GM23338 (cell line): ENCODE results near the gene DNASE2. TPM values are rescaled to one million over a fixed set of nuclear protein-coding genes. Genes with fewer than 3 reads are reported as not detected.

Experiments
- ATAC-seq: fragments of 200-7000 bp; cut with Tn5 transposase; 3 replicates; pipeline ENCODE4 v1.9.1; 2020
- DNase-seq: peaks from one replicate; pipeline ENCODE4 v3.0.0-alpha.2; 2015; ENCODE audit warnings: low spot score
- H2AFZ ChIP-seq: fragments of 200-600 bp; sonication (generic); 2 replicates; pipeline ENCODE4 v1.8.0; 2016; ENCODE audit warnings: antibody characterized with exemption, mild to moderate bottlenecking, moderate library complexity
- H3F3A ChIP-seq: fragments of 200-600 bp; sonication (generic); replicated peaks from 2 replicates; pipeline ENCODE4 v1.8.0; 2017; ENCODE audit warnings: antibody characterized with exemption, mixed run types, low read depth
- H3K27ac ChIP-seq: fragments of 200-600 bp; sonication (generic); 2 replicates; pipeline ENCODE4 v1.6.1; 2016; ENCODE audit warnings: low read depth
- H3K27me3 ChIP-seq: fragments of 200-600 bp; sonication (generic); 2 replicates; pipeline ENCODE4 v1.8.0; 2016; ENCODE audit warnings: mild to moderate bottlenecking, mixed run types, moderate library complexity; ENCODE audit not compliant: insufficient read depth
- H3K36me3 ChIP-seq: fragments of 200-600 bp; sonication (generic); 2 replicates; pipeline ENCODE4 v1.8.0; 2016; ENCODE audit warnings: mild to moderate bottlenecking; ENCODE audit not compliant: insufficient read depth
- H3K4me1 ChIP-seq: fragments of 200-600 bp; sonication (generic); 2 replicates; pipeline ENCODE4 v1.8.0; 2016; ENCODE audit warnings: mild to moderate bottlenecking, moderate library complexity; ENCODE audit not compliant: insufficient read depth
- H3K4me2 ChIP-seq: fragments of 200-600 bp; sonication (generic); 2 replicates; pipeline ENCODE4 v1.7.1; 2017; ENCODE audit warnings: mixed run types
- H3K4me3 ChIP-seq: fragments of 200-600 bp; sonication (generic); 2 replicates; pipeline ENCODE4 v1.6.1; 2016; ENCODE audit warnings: mixed run types
- H3K79me2 ChIP-seq: fragments of 200-600 bp; sonication (generic); replicated peaks from 2 replicates; pipeline ENCODE4 v1.8.0; 2017; ENCODE audit warnings: mild to moderate bottlenecking; ENCODE audit not compliant: insufficient read depth
- H3K9me2 ChIP-seq: fragments of 200-600 bp; sonication (generic); 2 replicates; pipeline ENCODE4 v1.8.0; 2017; ENCODE audit not compliant: insufficient read depth
- H4K20me1 ChIP-seq: fragments of 200-600 bp; sonication (generic); replicated peaks from 2 replicates; pipeline ENCODE4 v1.8.0; 2017; ENCODE audit warnings: mild to moderate bottlenecking; ENCODE audit not compliant: insufficient read depth
- H3K27ac Mint-ChIP-seq: 2 replicates; pipeline ENCODE4 v1.8.0; 2020; ENCODE audit warnings: inconsistent platforms, mild to moderate bottlenecking, moderate library complexity, mixed read lengths
- H3K27me3 Mint-ChIP-seq: 3 replicates; pipeline ENCODE4 v1.8.0; 2022; ENCODE audit warnings: low read depth, mild to moderate bottlenecking, moderate library complexity, mixed read lengths, inconsistent platforms; ENCODE audit not compliant: insufficient read depth, poor library complexity
- H3K36me3 Mint-ChIP-seq: 3 replicates; pipeline ENCODE4 v1.8.0; 2021; ENCODE audit warnings: low read depth, mild to moderate bottlenecking, inconsistent platforms, moderate library complexity, mixed read lengths
- H3K4me1 Mint-ChIP-seq: 3 replicates; pipeline ENCODE4 v1.8.0; 2020; ENCODE audit warnings: mild to moderate bottlenecking, inconsistent platforms, mixed read lengths
- H3K4me3 Mint-ChIP-seq: 3 replicates; pipeline ENCODE4 v1.8.0; 2021; ENCODE audit warnings: moderate library complexity, mild to moderate bottlenecking, inconsistent platforms, mixed read lengths
- H3K9me3 Mint-ChIP-seq: 3 replicates; pipeline ENCODE4 v1.8.0; 2020; ENCODE audit warnings: moderate library complexity, mild to moderate bottlenecking, inconsistent platforms, mixed read lengths
- CREB1 ChIP-seq: fragments of 250-450 bp; sonication (Bioruptor Pico); IDR thresholded peaks from 2 replicates; pipeline ENCODE4 v1.5.0; 2020; ENCODE audit warnings: low read depth, mild to moderate bottlenecking, moderate library complexity
- ETS1 ChIP-seq: IDR thresholded peaks from 2 replicates; pipeline ENCODE4 v1.6.1; 2016; ENCODE audit warnings: antibody characterized with exemption
- EZH2 ChIP-seq: fragments of 200-600 bp; sonication (generic); IDR thresholded peaks from one replicate; pipeline ENCODE4 v1.8.0; 2017; ENCODE audit warnings: antibody characterized with exemption, mild to moderate bottlenecking, low read depth; ENCODE audit not compliant: unreplicated experiment
- EZH2phosphoT487 ChIP-seq: fragments of 200-600 bp; sonication (generic); IDR thresholded peaks from one replicate; pipeline ENCODE4 v1.8.1; 2018; ENCODE audit warnings: antibody characterized with exemption; ENCODE audit not compliant: unreplicated experiment
- JUNB ChIP-seq: IDR thresholded peaks from one replicate; pipeline ENCODE4 v1.6.1; 2016; ENCODE audit warnings: antibody characterized with exemption; ENCODE audit not compliant: unreplicated experiment
- NANOG ChIP-seq: IDR thresholded peaks from 2 replicates; pipeline ENCODE4 v1.6.1; 2016; ENCODE audit warnings: antibody characterized with exemption, borderline replicate concordance
- POLR2AphosphoS5 ChIP-seq: IDR thresholded peaks from 2 replicates; pipeline ENCODE4 v1.6.1; 2016; ENCODE audit warnings: antibody characterized with exemption, low read depth
- REST ChIP-seq: IDR thresholded peaks from one replicate; pipeline ENCODE4 v1.6.1; 2018; ENCODE audit warnings: antibody characterized with exemption; ENCODE audit not compliant: unreplicated experiment
- STAT1 ChIP-seq: IDR thresholded peaks from one replicate; pipeline ENCODE4 v1.6.1; 2016; ENCODE audit warnings: antibody characterized with exemption; ENCODE audit not compliant: unreplicated experiment
- ZNF114 ChIP-seq: fragments of 250-450 bp; sonication (Bioruptor Pico); IDR thresholded peaks from 2 replicates; pipeline ENCODE4 v1.5.0; 2020; ENCODE audit warnings: mild to moderate bottlenecking, moderate library complexity
- ZNF331 ChIP-seq: fragments of 250-450 bp; sonication (Bioruptor Pico); IDR thresholded peaks from 2 replicates; pipeline ENCODE4 v1.5.0; 2020; ENCODE audit warnings: low read depth, mild to moderate bottlenecking, moderate library complexity
- ZNF462 ChIP-seq: fragments of 250-450 bp; sonication (Bioruptor Pico); IDR thresholded peaks from 2 replicates; pipeline ENCODE4 v1.5.0; 2020; ENCODE audit warnings: mild to moderate bottlenecking, moderate library complexity
- polyA plus RNA-seq: library from polyadenylated mRNA; unstranded; fragments of >200 nt; fragmentation: Nextera tagmentation; extraction: Ambion mirVana; gene quantifications from 2 replicates; pipeline ENCODE4 v1.2.1, GENCODE V29; 2016
- total RNA-seq: library from RNA; depleted of rRNA; stranded (reverse); fragments of >200 nt; shearing (Covaris generic); gene quantifications from 2 replicates; pipeline ENCODE4 v1.2.3, GENCODE V29; 2014

The DNASE2 gene
- total and polyA plus RNA-seq, 2 experiments from 2014 or later, result 17.4 to 35.0 TPM

GRCh38 chr19:12913851-12914690, 32.8 kb upstream of the DNASE2 start:
- Histone ChIP-seq H3K27ac (peak overlapping the region; percentile 79), H2AFZ (peak overlapping the region; percentile 54; the same call in 1 of the 2 replicates), H3K4me1 (peaks cover 19% of the 10 kb centered on the region), H3K4me3 (no peak overlapping the region; the same call in 1 of the 2 replicates), H3K79me2 (no peaks in the 10 kb centered on the region), H3K4me2 (peak overlapping the region; percentile 57), H3K27me3 (peaks cover 13% of the 10 kb centered on the region), H3F3A (peaks cover 13% of the 10 kb centered on the region), H3K9me2 (no peaks in the 10 kb centered on the region; the same call in 1 of the 2 replicates), H3K36me3 (no peaks in the 10 kb centered on the region), H4K20me1 (no peaks in the 10 kb centered on the region)
- ATAC-seq (peak; percentile 19), DNase-seq (no peak)
- Mint-ChIP-seq H3K4me3 (peak overlapping the region; percentile 51), H3K27ac (peak overlapping the region; percentile 96), H3K36me3 (peaks cover 6% of the 10 kb centered on the region; the same call in 2 of the 3 replicates), H3K9me3 (peaks cover 9% of the 10 kb centered on the region; the same call in 2 of the 3 replicates), H3K27me3 (peaks cover 24% of the 10 kb centered on the region), H3K4me1 (peaks cover 25% of the 10 kb centered on the region)
- TF ChIP-seq ETS1 (no peak), EZH2 (no peak), REST (no peak), NANOG (no peak), CREB1 (CRISPR knock-in tag) (no peak), STAT1 (no peak), ZNF462 (no peak), EZH2phosphoT487 (no peak), POLR2AphosphoS5 (no peak), JUNB (no peak), ZNF331 (no peak), ZNF114 (CRISPR knock-in tag) (no peak)
